D721Med (cell line): ENCODE data around the gene SIT1.

Experiments used
- DNase-seq: peaks from one replicate; pipeline ENCODE4 v3.0.0; 2011; ENCODE audit warnings: low spot score; ENCODE audit not compliant: insufficient read length
- FAIRE-seq: peaks from 2 replicates; lab custom pipeline; 2011; peaks lifted over from hg19 to GRCh38; lab: Jason Lieb, UNC
- TF ChIP-seq, protein P1 (sequence below): IDR thresholded peaks from 2 replicates; pipeline ENCODE4 v1.5.1; 2012; ENCODE audit warnings: mild to moderate bottlenecking, control low read depth; ENCODE audit not compliant: insufficient read depth; ENCODE audit errors: missing control alignments

Gene SIT1

DNA sequence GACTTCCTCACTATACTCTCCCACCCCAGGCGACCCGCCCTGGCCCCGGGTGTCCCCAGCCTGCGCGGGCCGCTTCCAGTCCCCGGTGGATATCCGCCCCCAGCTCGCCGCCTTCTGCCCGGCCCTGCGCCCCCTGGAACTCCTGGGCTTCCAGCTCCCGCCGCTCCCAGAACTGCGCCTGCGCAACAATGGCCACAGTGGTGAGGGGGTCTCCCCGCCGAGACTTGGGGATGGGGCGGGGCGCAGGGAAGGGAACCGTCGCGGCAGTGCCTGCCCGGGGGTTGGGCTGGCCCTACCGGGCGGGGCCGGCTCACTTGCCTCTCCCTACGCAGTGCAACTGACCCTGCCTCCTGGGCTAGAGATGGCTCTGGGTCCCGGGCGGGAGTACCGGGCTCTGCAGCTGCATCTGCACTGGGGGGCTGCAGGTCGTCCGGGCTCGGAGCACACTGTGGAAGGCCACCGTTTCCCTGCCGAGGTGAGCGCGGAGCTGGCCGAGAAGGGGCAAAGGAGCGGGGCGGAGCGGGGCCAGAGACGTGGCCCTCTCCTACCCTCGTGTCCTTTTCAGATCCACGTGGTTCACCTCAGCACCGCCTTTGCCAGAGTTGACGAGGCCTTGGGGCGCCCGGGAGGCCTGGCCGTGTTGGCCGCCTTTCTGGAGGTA is 25.1 kb upstream of the SIT1 start:
- no peak for FAIRE-seq
- no peak for DNase-seq
- TF ChIP-seq, protein P1, sequence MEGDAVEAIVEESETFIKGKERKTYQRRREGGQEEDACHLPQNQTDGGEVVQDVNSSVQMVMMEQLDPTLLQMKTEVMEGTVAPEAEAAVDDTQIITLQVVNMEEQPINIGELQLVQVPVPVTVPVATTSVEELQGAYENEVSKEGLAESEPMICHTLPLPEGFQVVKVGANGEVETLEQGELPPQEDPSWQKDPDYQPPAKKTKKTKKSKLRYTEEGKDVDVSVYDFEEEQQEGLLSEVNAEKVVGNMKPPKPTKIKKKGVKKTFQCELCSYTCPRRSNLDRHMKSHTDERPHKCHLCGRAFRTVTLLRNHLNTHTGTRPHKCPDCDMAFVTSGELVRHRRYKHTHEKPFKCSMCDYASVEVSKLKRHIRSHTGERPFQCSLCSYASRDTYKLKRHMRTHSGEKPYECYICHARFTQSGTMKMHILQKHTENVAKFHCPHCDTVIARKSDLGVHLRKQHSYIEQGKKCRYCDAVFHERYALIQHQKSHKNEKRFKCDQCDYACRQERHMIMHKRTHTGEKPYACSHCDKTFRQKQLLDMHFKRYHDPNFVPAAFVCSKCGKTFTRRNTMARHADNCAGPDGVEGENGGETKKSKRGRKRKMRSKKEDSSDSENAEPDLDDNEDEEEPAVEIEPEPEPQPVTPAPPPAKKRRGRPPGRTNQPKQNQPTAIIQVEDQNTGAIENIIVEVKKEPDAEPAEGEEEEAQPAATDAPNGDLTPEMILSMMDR = no peak

DNA sequence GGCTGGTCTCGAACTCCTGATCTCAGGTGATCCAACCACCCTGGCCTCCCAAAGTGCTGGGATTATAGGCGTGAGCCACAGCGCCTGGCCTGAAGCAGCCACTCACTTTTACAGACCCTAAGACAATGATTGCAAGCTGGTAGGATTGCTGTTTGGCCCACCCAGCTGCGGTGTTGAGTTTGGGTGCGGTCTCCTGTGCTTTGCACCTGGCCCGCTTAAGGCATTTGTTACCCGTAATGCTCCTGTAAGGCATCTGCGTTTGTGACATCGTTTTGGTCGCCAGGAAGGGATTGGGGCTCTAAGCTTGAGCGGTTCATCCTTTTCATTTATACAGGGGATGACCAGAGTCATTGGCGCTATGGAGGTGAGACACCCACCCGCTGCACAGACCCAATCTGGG is 24.5 kb upstream of the SIT1 start:
- TF ChIP-seq, protein P1 = no peak
- FAIRE-seq (no peak), DNase-seq (no peak)

DNA sequence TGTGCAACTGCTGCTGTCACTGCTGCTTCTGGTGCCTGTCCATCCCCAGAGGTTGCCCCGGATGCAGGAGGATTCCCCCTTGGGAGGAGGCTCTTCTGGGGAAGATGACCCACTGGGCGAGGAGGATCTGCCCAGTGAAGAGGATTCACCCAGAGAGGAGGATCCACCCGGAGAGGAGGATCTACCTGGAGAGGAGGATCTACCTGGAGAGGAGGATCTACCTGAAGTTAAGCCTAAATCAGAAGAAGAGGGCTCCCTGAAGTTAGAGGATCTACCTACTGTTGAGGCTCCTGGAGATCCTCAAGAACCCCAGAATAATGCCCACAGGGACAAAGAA is 23.3 kb upstream of the SIT1 start:
- TF ChIP-seq, protein P1 = no peak
- no peak for DNase-seq
- no peak for FAIRE-seq

DNA sequence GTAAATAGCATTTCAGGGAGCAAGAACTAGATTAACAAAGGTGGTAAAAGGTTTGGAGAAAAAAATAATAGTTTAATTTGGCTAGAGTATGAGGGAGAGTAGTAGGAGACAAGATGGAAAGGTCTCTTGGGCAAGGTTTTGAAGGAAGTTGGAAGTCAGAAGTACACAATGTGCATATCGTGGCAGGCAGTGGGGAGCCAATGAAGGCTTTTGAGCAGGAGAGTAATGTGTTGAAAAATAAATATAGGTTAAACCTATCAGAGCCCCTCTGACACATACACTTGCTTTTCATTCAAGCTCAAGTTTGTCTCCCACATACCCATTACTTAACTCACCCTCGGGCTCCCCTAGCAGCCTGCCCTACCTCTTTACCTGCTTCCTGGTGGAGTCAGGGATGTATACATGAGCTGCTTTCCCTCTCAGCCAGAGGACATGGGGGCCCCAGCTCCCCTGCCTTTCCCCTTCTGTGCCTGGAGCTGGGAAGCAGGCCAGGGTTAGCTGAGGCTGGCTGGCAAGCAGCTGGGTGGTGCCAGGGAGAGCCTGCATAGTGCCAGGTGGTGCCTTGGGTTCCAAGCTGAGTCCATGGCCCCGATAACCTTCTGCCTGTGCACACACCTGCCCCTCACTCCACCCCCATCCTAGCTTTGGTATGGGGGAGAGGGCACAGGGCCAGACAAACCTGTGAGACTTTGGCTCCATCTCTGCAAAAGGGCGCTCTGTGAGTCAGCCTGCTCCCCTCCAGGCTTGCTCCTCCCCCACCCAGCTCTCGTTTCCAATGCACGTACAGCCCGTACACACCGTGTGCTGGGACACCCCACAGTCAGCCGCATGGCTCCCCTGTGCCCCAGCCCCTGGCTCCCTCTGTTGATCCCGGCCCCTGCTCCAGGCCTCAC is 22.6 kb upstream of the SIT1 start, which contains the start of gene CA9:
Gene CA9 (plus strand): TSS at position 797 of the 893 bp plus-strand sequence. CDS start 32 bp downstream, at position 829.
- TF ChIP-seq, protein P1 = no peak
- DNase-seq (no peak), FAIRE-seq (no peak)

DNA sequence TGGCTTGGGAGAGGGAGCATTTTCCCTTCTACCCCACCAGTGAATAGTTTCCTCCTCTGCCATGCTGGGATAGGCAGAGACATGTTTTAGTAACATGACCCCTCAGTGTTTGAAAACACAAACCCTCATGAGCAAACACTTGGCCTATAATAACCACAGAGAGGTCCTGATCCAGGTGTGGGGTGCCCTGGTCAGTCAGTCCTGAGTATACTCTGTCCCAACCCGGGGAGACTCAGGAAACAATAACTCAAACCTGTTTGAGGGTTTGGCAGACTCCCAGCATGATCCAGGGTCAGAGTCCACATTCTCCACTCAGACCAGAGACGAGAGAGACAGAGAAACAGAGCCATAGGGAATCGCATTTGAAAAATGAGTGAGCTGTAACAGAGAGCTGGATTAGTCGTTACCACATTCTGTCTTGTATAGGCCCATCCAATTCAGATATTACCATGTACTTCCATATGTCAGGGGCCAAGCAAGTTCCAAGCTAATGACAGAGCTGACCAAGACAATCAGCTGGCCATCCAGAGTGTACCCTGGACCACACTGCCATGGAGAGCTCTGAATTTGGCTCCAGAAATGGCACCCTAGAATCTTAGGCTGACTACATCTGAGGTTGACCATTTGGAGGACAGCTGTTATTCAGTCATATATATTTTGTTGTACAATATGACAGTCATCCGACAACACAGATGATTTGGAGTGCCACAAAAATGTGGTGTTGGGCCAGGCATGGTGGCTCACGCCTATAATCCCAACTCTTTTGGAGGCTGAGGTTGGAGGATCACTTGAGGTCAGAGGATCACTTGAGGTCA is 18.8 kb upstream of the SIT1 start:
- no peak for DNase-seq
- no peak for FAIRE-seq
- TF ChIP-seq, protein P1 = no peak

DNA sequence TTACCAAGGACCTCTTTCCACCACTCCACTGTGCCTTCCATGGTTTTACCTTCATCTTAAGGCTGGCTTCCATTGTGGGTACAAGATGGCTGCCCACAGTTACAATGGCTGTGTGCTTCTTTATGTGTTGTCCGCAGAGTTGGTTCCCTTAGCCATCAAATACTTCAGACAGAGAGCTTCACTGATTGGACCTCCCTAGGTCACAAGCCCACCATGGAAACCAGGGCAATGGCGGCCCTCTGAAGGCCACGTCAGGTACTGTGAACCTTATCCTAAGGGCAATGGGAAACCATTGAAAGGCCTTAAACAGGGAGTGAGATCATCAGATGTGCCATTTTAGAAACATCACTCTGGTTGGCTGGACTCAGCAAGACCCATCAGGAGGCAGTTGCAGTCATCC is 17.2 kb upstream of the SIT1 start:
- TF ChIP-seq, protein P1 = no peak
- DNase-seq = no peak
- FAIRE-seq = no peak
